Measurements from ENCODE around the gene MYOM1.

MYOM1 gene

GRCh38 chr18:3183103-3183717, 36.6 kb downstream of the MYOM1 start:
- no peak for DNase-seq

GRCh38 chr18:3180325-3180724, 39.4 kb downstream of the MYOM1 start:
- DNase-seq = no peak

- no peak for DNase-seq
Observed at GRCh38 chr18:3179430-3180089, 40.2 kb downstream of the MYOM1 start.

- DNase-seq = no peak
Observed at GRCh38 chr18:3177902-3178687, 41.7 kb downstream of the MYOM1 start.

GRCh38 chr18:3175195-3175758, 44.5 kb downstream of the MYOM1 start:
- DNase-seq = no peak

GRCh38 chr18:3172097-3172496, 47.7 kb downstream of the MYOM1 start:
- no peak for DNase-seq

GRCh38 chr18:3171631-3172030, 48.1 kb downstream of the MYOM1 start:
- DNase-seq = no peak

GRCh38 chr18:3170441-3171161, 49.2 kb downstream of the MYOM1 start:
- no peak for DNase-seq

- no peak for DNase-seq
Observed at GRCh38 chr18:3164381-3164780, 55.4 kb downstream of the MYOM1 start.

GRCh38 chr18:3163968-3164367, 55.8 kb downstream of the MYOM1 start:
- DNase-seq = no peak

GRCh38 chr18:3162181-3162580, 57.6 kb downstream of the MYOM1 start:
- no peak for DNase-seq

- no peak for DNase-seq
Observed at GRCh38 chr18:3159830-3160229, 59.9 kb downstream of the MYOM1 start.

GRCh38 chr18:3157606-3158005, 62.2 kb downstream of the MYOM1 start:
- no peak for DNase-seq

GRCh38 chr18:3157086-3157485, 62.7 kb downstream of the MYOM1 start:
- no peak for DNase-seq

GRCh38 chr18:3156325-3156640, 63.5 kb downstream of the MYOM1 start:
- no peak for DNase-seq

GRCh38 chr18:3154214-3154613, 65.6 kb downstream of the MYOM1 start:
- DNase-seq = no peak

- DNase-seq = no peak
Observed at GRCh38 chr18:3153107-3153704, 66.6 kb downstream of the MYOM1 start.

GRCh38 chr18:3152294-3152693, 67.5 kb downstream of the MYOM1 start:
- no peak for DNase-seq

GRCh38 chr18:3151399-3152264, 68.1 kb downstream of the MYOM1 start:
- no peak for DNase-seq

GRCh38 chr18:3150688-3151087, 69.1 kb downstream of the MYOM1 start:
- no peak for DNase-seq

GRCh38 chr18:3150274-3150673, 69.5 kb downstream of the MYOM1 start:
- no peak for DNase-seq

Measured in activated effector memory CD4-positive, alpha-beta T cell treated with anti-CD3 and anti-CD28 coated beads, Interleukin-2, amount 50 U/mL, for 16 hours (primary cell).